ENCODE measurements around the gene EEF1AKMT2.

DNA sequence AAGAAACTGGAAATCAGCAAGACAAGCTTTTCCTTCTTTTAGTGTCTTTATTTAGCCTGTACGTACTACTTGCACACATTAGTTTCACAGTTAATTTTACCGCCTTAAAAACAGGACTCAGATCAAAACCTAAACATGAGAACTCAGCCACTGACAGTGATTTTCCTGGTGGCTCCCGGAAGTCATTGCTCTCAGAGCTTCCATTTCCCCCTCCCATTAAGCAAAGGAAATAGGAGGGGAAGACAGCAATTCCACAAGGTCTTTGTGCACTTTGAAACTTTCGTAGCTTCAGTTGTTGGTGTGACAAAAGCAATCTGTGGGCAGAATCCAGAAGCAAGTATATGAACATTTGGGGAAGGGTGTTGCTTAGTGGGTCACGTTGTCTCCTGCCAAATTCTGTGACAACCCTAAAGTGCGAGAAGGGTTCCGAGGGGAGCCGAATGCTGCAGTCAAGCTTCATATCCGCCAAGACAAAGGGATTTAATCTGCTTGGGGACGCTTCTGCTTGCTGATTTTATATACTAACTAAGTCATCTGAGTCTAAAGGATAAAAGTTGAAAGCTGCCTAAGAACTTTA, 77.9 kb downstream of the EEF1AKMT2 start:
- TF ChIP-seq, protein P1, sequence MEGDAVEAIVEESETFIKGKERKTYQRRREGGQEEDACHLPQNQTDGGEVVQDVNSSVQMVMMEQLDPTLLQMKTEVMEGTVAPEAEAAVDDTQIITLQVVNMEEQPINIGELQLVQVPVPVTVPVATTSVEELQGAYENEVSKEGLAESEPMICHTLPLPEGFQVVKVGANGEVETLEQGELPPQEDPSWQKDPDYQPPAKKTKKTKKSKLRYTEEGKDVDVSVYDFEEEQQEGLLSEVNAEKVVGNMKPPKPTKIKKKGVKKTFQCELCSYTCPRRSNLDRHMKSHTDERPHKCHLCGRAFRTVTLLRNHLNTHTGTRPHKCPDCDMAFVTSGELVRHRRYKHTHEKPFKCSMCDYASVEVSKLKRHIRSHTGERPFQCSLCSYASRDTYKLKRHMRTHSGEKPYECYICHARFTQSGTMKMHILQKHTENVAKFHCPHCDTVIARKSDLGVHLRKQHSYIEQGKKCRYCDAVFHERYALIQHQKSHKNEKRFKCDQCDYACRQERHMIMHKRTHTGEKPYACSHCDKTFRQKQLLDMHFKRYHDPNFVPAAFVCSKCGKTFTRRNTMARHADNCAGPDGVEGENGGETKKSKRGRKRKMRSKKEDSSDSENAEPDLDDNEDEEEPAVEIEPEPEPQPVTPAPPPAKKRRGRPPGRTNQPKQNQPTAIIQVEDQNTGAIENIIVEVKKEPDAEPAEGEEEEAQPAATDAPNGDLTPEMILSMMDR (IDR thresholded peaks at IDR 0.05): no peak
- TF ChIP-seq POLR2AphosphoS5 (IDR thresholded peaks at IDR 0.05): no peak
- no peak for TF ChIP-seq POLR2A (IDR thresholded peaks at IDR 0.05)
- TF ChIP-seq EP300 (IDR thresholded peaks at IDR 0.05): no peak
